ENCODE measurements around the gene NSD2. TPM values are rescaled to one million over a fixed set of nuclear protein-coding genes. Genes with fewer than 3 reads are reported as not detected.
A peak's percentile ranks its signal among the peaks of the same experiment; 100 is the strongest.

NSD2 gene
- total RNA-seq, 1 experiment from 2014 or later: 48.0 TPM

GRCh38 chr4:1864076-1865008 lies 6.9 kb upstream of the NSD2 start:
- no peak for DNase-seq (ENCODE audit: low spot score)

GRCh38 chr4:1866189-1866661 lies 5.0 kb upstream of the NSD2 start:
- no peak for DNase-seq (ENCODE audit: low spot score)

- no peak for DNase-seq (ENCODE audit: low spot score)
Measured at GRCh38 chr4:1868293-1868692, 2.9 kb upstream of the NSD2 start.

- no peak for DNase-seq (ENCODE audit: low spot score)
Measured at GRCh38 chr4:1868912-1869311, 2.3 kb upstream of the NSD2 start.

DNA sequence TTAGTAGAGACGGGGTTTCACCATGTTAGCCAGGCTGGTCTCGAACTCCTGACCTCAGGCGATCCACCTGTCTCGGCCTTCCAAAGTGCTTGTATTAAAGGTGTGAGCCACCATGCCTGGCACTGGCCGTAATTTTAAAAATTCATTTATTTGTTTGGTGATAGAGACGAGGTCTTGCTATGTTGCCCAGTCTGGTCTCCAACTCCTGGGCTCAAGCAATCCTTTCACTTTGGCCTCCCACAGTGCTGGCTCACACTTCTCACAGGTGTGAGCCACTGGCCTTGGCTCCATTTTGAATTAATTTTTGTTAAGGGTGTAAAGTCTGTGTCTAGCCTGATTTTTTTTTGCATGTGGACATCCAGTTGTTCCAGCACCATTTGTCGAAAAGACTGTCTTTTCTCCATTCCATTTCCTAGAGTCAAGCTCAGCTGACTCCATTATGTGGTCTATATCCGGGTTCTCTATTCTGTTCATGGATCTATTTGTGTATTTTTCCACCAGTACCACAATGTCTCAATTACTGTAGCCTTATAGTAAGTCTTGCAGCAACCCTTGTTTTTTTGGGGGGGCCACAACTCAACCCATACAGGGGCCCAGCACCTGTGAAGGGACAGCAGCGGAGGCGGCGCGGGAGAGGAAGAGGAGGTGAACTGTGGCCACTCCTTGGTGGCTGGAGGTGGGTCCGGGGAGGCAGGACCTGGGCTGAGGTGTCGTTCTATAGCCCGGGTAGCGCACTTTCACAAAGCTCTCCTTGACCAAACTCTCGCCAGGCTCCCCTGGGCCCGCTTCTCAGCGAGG lies 1.5 kb upstream of the NSD2 start:
- no peak for DNase-seq (ENCODE audit: low spot score)

GRCh38 chr4:1870328-1870577 lies 940 bp upstream of the NSD2 start:
- peak; percentile 82 for DNase-seq (ENCODE audit: low spot score)

- DNase-seq (ENCODE audit: low spot score): no peak
Measured at GRCh38 chr4:1871471-1872021, 353 bp downstream of the NSD2 start.

DNA sequence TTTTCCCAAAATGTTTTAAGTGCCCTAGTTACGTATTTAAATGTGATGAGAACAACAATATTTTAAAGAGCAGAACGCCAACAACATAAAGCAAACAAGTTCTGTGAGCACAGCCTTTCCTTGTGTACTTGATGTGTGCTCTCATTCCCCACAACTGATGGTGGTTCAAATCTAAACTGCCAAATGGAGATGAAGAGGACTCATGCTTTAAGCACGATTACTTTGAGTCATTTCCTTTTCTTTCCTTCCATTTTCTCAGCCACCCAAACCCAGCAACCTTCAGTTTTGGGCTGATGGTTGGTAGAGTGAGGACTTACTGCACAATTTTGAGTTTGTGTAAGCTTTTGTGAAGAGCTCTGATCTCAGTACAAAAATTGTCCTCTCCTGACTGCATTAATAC lies 1.7 kb downstream of the NSD2 start:
- DNase-seq (ENCODE audit: low spot score): no peak

GRCh38 chr4:1873291-1873690 lies 2.1 kb downstream of the NSD2 start:
- DNase-seq (ENCODE audit: low spot score): no peak

GRCh38 chr4:1873776-1874175 lies 2.6 kb downstream of the NSD2 start:
- DNase-seq (ENCODE audit: low spot score): no peak

DNA sequence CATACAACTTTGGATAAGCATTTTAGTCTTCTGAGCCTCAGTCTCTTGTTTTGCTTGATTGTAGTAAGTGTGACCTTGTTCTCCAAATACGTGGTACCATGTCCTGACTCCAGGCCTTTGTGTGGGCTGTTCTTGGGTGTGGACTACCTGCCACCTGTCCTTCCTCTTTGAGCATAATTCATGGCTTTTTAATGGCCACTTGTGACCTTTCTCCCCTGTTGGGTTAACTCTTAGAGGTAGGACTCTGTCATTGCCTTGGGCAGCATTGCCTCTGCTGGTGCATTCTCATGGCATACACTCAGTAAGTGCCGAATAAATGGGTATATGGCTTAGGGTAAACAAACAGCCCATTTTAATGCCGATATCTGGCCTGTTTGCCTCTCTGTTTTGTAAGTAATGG lies 3.0 kb downstream of the NSD2 start:
- DNase-seq (ENCODE audit: low spot score): no peak

DNA sequence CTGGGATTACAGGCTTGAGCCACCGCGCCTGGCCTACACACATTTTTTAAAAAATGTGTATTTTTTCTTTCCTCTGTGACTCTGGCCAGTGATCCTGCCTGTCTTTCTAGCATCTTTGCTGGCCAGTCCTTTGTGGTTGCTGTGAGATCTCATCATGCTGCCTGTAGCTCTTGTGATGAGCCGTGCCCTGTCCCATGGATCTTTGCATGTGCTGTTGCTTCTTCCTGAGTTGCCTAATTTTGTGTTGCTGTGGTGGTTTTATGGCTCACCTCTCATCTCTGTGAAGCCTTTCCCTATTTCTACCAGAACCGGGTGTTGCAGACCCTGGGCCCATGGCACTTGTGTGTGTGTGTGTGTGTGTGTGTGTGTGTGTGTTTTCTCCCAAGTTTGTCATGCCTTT lies 8.3 kb downstream of the NSD2 start:
- DNase-seq (ENCODE audit: low spot score): no peak

DNA sequence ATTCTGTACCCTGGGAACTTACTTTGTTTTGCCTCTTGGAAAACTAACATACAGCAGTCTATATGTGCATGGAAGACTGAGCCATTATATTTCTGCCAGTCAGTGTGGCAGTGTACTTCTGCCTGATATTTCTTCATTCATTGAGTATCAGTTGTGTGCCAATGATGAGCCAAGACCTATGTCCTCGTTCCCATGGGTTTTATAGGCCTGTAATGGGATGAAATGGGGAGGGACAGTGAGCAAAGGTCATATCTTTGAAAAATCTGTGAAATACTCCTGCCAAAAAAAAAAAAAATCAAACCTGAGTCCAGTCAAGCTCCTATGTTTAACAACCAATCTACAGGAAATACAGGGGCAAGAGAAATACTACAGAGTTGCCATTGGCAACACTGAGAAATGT lies 9.1 kb downstream of the NSD2 start:
- DNase-seq (ENCODE audit: low spot score): no peak

- DNase-seq (ENCODE audit: low spot score): no peak
Measured at GRCh38 chr4:1882850-1883271, 11.7 kb downstream of the NSD2 start.

DNA sequence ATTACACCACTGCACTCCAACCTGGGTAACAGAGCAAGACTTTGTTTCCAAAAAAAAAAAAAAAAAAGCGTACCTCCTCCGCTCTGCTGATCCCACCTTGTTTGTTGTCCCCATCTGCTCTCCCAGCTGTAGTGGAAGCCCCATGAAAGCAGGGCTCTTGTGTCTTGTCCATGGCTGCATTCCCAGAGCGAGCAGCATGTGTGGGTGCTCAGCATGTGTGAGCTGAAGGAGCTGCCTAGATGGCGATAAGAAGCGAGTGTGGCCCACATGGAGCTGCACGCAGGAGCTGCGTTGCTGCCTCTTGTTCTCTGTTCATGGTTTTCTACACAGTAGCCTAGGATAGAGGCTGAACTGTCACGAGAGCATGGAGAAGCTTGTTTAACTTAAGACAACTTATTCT lies 12.4 kb downstream of the NSD2 start:
- DNase-seq (ENCODE audit: low spot score): no peak

DNA sequence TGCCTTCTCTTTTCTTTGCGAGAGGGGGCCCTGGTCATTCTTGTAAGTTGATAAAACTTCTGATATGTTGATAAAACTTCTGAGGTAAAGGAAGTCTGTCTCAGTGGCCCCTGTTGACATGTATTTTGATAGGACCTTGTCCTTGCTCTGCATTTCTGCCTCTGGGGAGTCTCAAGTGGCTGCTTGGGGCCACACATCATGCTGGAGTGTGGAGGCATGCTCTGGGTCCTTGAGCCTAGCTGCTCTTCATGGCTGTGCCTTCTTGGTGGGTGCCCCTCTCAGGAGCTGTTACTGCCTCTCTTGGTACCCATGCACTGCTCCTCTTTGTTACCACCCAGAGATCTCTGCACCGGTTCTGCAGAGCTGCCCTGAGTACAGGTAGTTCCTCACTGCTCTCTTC lies 14.2 kb downstream of the NSD2 start:
- DNase-seq (ENCODE audit: low spot score): no peak

DNA sequence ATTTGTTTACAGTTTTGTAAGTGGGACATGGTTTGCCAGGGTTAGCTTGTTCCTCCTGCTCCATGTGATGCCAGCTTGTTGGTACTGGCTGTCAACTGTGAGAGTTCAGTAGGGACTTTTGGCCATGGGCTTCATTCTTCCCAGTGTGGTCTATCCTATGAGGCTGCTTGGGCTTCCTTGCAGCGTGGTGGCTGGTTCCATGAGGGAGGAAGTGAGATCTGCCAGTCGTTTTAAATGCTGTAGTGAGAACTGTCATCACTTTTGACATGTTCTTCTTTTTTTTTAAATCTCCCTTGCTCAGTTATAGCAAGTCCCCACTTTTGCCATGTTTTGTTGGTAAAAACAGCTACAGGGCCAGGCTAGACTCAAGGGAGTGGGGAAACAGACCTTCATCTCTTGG lies 15.9 kb downstream of the NSD2 start:
- no peak for DNase-seq (ENCODE audit: low spot score)

DNA sequence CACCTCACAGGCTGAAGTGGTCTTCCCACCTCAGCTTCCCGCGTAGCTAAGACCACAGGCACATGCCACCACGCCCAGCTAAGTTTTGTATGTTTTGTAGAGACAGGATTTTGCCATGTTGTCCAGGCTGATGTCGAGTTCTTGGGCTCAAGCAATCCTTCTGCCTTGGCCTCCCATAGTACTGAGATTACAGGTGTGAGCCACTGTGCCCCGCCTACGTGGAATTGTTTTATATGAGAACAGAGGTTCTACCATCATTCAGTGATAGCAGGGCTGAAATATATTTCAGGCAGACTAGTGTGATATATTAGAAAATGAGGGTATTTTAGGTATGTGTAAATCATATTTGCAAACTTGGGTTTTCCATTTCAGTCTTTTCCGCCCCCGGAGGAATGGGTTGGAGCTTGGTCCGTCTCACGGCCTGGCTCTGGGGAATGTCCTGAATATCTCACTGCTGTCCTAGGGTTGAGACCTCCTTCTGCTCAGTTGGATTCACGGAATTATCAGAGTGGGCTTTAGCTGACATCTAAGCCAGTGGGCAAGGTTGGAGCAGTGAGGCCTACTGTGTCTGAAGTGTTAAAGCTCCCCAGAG lies 19.9 kb downstream of the NSD2 start:
- DNase-seq (ENCODE audit: low spot score): no peak

DNA sequence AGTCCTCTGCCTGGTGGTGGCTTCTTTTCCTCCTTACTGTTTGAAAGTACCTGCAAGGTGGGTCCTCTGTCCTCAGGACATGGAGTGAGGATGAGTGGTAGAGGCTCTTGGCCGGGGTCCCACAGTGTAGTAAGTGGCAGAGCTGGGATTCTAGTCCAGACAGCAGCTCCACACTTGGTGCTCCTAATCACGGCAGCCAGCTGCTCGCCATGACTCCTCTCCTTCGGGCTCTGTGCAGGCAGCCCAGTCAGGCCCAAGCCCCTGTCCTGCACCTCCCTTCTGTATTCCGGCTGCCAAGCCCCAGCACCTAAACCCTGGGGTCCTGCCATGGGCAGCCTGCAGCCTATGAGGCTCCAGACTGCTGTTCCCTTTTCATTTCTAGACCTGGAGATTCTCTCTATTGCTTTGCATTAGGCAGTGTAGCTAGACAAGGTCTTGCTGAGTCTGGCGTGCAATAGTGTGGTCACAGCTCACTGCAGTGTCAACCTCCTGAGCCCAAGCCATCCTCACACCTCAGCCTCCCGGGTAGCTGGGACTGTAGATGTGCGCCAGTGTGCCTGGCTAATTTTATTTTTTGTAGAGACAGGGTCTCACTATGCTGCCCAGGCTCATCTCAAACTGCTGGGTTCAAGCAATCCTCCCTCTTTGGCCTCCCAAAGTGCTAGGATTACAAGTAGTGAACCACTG lies 24.9 kb downstream of the NSD2 start:
- DNase-seq (ENCODE audit: low spot score): no peak

DNA sequence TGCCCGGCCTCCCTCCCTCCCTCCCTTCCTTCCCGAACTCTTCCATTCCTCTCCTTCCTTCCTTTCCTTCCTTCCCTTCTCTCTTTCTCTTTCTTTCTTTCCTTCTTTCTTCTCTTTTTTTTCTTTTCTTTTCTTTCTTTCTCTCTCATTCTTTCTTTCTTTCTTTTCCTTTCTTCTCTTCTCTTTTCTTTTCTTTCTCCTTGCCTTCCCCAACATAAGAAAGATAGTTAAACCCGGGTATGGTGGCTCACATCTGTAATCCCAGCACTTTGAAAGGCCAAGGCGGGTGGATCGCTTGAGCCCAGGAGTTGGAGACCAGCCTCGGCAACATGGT lies 25.4 kb downstream of the NSD2 start:
- no peak for DNase-seq (ENCODE audit: low spot score)

GRCh38 chr4:1898007-1898406 lies 26.8 kb downstream of the NSD2 start:
- no peak for DNase-seq (ENCODE audit: low spot score)

DNA sequence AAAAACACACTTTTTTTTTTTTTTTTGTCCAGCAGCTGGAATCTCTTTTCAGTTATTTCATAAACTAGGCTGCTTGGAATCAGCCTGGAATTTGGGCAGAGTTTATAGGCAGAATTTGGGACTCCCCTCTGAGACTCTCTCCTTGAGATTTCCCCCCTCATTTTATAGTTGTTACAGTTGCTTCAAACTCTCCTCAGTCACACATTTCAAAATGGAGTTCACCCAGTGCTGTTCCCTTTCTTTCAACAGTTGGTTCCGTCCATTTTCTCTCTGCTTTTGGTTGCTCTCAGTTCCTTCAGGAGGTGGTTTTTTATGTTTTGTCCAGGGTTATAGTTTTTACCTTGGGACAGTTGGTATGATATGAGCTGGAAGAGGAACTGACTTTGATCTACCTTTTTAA lies 27.5 kb downstream of the NSD2 start:
- no peak for DNase-seq (ENCODE audit: low spot score)
